Neural progenitor cell (in vitro differentiated cells): ENCODE measurements around the gene DMAC2. TPM values are rescaled to one million over a fixed set of nuclear protein-coding genes. Genes with fewer than 3 reads are reported as not detected.

Source experiments
- DNase-seq: peaks from one replicate; pipeline ENCODE4 v3.0.0-alpha.2; 2016; ENCODE audit warnings: low spot score
- H2AFZ ChIP-seq: fragments of 200-600 bp; sonication (generic); replicated peaks from 2 replicates; pipeline ENCODE4 v1.6.1; 2016; ENCODE audit warnings: antibody characterized with exemption
- H3F3A ChIP-seq: fragments of 200-600 bp; sonication (generic); 2 replicates; pipeline ENCODE4 v1.6.1; 2016; ENCODE audit warnings: antibody characterized with exemption, low read depth
- H3K27ac ChIP-seq: fragments of 200-600 bp; sonication (generic); 2 replicates; pipeline ENCODE4 v1.5.1; 2016; ENCODE audit warnings: mild to moderate bottlenecking
- H3K27me3 ChIP-seq: fragments of 200-600 bp; sonication (generic); 2 replicates; pipeline ENCODE4 v1.6.1; 2016; ENCODE audit warnings: mild to moderate bottlenecking, moderate library complexity
- H3K36me3 ChIP-seq: fragments of 200-600 bp; sonication (generic); 2 replicates; pipeline ENCODE4 v1.5.1; 2016
- H3K4me1 ChIP-seq: fragments of 200-600 bp; sonication (generic); 2 replicates; pipeline ENCODE4 v1.6.1; 2016; ENCODE audit warnings: mixed run types
- H3K4me2 ChIP-seq: fragments of 200-600 bp; sonication (generic); 2 replicates; pipeline ENCODE4 v1.6.1; 2016
- H3K4me3 ChIP-seq: fragments of 200-600 bp; sonication (generic); 2 replicates; pipeline ENCODE4 v1.5.1; 2016
- H3K79me2 ChIP-seq: fragments of 200-600 bp; sonication (generic); 2 replicates; pipeline ENCODE4 v1.6.1; 2016; ENCODE audit warnings: low read depth
- H3K9ac ChIP-seq: fragments of 200-600 bp; sonication (generic); 2 replicates; pipeline ENCODE4 v1.6.1; 2016
- H3K9me3 ChIP-seq: fragments of 200-600 bp; sonication (generic); 2 replicates; pipeline ENCODE4 v1.5.1; 2016; ENCODE audit warnings: low read depth
- H4K20me1 ChIP-seq: fragments of 200-600 bp; sonication (generic); 2 replicates; pipeline ENCODE4 v1.6.1; 2016; ENCODE audit warnings: low read depth
- H3K27ac Mint-ChIP-seq: 3 replicates; pipeline ENCODE4 v1.8.0; 2021; ENCODE audit warnings: mixed read lengths
- H3K27me3 Mint-ChIP-seq: 2 replicates; pipeline ENCODE4 v1.8.0; 2022; ENCODE audit warnings: low read depth, mild to moderate bottlenecking, inconsistent platforms, moderate library complexity, mixed read lengths; ENCODE audit not compliant: insufficient read depth
- H3K36me3 Mint-ChIP-seq: 3 replicates; pipeline ENCODE4 v1.8.0; 2021; ENCODE audit warnings: mixed read lengths
- H3K4me1 Mint-ChIP-seq: 3 replicates; pipeline ENCODE4 v1.8.0; 2021; ENCODE audit warnings: mixed read lengths
- H3K4me3 Mint-ChIP-seq: 3 replicates; pipeline ENCODE4 v1.8.0; 2021; ENCODE audit warnings: mild to moderate bottlenecking, moderate library complexity, mixed read lengths
- H3K9me3 Mint-ChIP-seq: 3 replicates; pipeline ENCODE4 v1.8.0; 2020; ENCODE audit warnings: mixed read lengths
- CTCF ChIP-seq: fragments of 200-600 bp; sonication (generic); IDR thresholded peaks from 2 replicates; pipeline ENCODE4 v1.5.1; 2017; ENCODE audit warnings: antibody characterized with exemption, mild to moderate bottlenecking
- EZH2 ChIP-seq: fragments of 200-600 bp; sonication (generic); IDR thresholded peaks from 2 replicates; pipeline ENCODE4 v1.6.1; 2017; ENCODE audit warnings: antibody characterized with exemption, mild to moderate bottlenecking, moderate library complexity
- EZH2phosphoT487 ChIP-seq: fragments of 200-600 bp; sonication (generic); IDR thresholded peaks from 2 replicates; pipeline ENCODE4 v1.6.1; 2017; ENCODE audit warnings: antibody characterized with exemption
- total RNA-seq: library from RNA; depleted of rRNA; stranded (reverse); fragments of >200 nt; gene quantifications from 2 replicates; pipeline ENCODE4 v1.2.3, GENCODE V29; 2015; ENCODE audit warnings: low replicate concordance

DMAC2 gene
- total RNA-seq, 1 donor from 2014 or later: 39.8 TPM

DNA sequence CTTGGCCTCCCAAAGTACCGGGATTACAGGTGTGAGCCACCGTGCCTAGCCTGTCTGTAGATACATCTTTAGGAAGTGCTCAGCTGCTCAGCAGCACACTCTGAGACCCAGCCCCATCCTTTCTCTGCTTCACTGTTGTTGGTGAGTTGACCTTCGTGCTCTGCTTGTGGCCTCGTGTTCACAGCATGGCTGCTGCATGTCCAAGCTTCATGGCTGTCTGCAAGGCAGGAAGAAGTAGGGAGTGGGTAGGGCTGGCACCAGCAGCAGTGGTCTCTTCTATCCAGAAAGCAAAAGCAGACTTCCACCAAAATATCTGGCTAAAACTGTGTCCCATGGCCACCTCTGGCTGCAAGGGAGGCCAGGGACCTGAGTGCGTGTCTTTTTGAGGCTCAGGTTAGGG, 26.8 kb downstream of the DMAC2 start:
- Mint-ChIP-seq H3K4me1 (peaks cover 4% of the 10 kb centered on the region), H3K27ac (no peak overlapping the region), H3K36me3 (peaks cover 6% of the 10 kb centered on the region), H3K4me3 (no peak overlapping the region), H3K27me3 (no peaks in the 10 kb centered on the region), H3K9me3 (no peaks in the 10 kb centered on the region)
- Histone ChIP-seq H2AFZ (no peak overlapping the region), H3K4me3 (no peak overlapping the region), H3K79me2 (no peaks in the 10 kb centered on the region), H3F3A (no peaks in the 10 kb centered on the region), H3K9me3 (no peaks in the 10 kb centered on the region), H3K36me3 (no peaks in the 10 kb centered on the region), H3K4me1 (no peaks in the 10 kb centered on the region), H3K4me2 (no peak overlapping the region), H3K9ac (no peak overlapping the region), H4K20me1 (peaks cover 9% of the 10 kb centered on the region), H3K27ac (no peak overlapping the region), H3K27me3 (no peaks in the 10 kb centered on the region)
- DNase-seq: no peak
- TF ChIP-seq EZH2 (no peak), CTCF (no peak), EZH2phosphoT487 (no peak)

DNA sequence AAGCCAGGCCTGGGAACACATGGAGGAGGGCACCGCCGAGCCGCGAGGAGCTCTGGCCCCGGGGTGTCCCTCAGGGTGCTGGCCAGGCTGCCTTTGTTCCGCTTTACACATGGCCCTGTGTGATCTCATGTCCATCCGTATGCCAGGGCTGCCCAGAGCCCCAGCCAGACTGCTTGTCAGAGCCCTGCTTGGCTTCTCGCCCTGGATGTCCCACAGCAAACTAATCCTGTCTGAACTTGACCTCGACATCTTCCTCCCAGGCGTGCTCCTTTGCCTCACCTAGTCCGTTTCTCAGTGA, 27.8 kb downstream of the DMAC2 start:
- Histone ChIP-seq H2AFZ (no peak overlapping the region), H3K27ac (no peak overlapping the region), H3K9me3 (no peaks in the 10 kb centered on the region), H3F3A (peaks cover 3% of the 10 kb centered on the region), H3K79me2 (no peaks in the 10 kb centered on the region), H3K9ac (no peak overlapping the region), H4K20me1 (peaks cover 17% of the 10 kb centered on the region), H3K36me3 (no peaks in the 10 kb centered on the region), H3K27me3 (no peaks in the 10 kb centered on the region), H3K4me1 (no peaks in the 10 kb centered on the region), H3K4me3 (no peak overlapping the region), H3K4me2 (no peak overlapping the region)
- H3K4me1 Mint-ChIP-seq: peaks cover 12% of the 10 kb centered on the region
- no peaks in the 10 kb centered on the region for H3K27me3 Mint-ChIP-seq
- H3K36me3 Mint-ChIP-seq: peaks cover 6% of the 10 kb centered on the region
- peak overlapping the region; percentile 46 for H3K27ac Mint-ChIP-seq
- H3K4me3 Mint-ChIP-seq: no peak overlapping the region
- no peak for DNase-seq
- no peaks in the 10 kb centered on the region for H3K9me3 Mint-ChIP-seq
- TF ChIP-seq EZH2: no peak
- no peak for TF ChIP-seq EZH2phosphoT487
- no peak for TF ChIP-seq CTCF

GRCh38 chr19:41411100-41411967, 28.4 kb downstream of the DMAC2 start:
- Mint-ChIP-seq H3K4me3 (no peak overlapping the region), H3K4me1 (peaks cover 13% of the 10 kb centered on the region), H3K27ac (no peak overlapping the region), H3K9me3 (no peaks in the 10 kb centered on the region), H3K36me3 (peaks cover 6% of the 10 kb centered on the region), H3K27me3 (no peaks in the 10 kb centered on the region)
- Histone ChIP-seq H3K4me1 (no peaks in the 10 kb centered on the region), H3K36me3 (no peaks in the 10 kb centered on the region), H3K9me3 (no peaks in the 10 kb centered on the region), H3K9ac (no peak overlapping the region), H3K27me3 (no peaks in the 10 kb centered on the region), H3K4me2 (no peak overlapping the region), H3F3A (peaks cover 7% of the 10 kb centered on the region), H2AFZ (no peak overlapping the region), H3K27ac (no peak overlapping the region), H4K20me1 (peaks cover 18% of the 10 kb centered on the region), H3K4me3 (no peak overlapping the region), H3K79me2 (no peaks in the 10 kb centered on the region)
- no peak for TF ChIP-seq EZH2
- no peak for TF ChIP-seq EZH2phosphoT487
- no peak for TF ChIP-seq CTCF
- DNase-seq: no peak
